AG04449 (cell line): ENCODE measurements around the gene RPS27A.
"Not testable (repeated sequence)": the region's sequence is repeated elsewhere in the genome, so short reads cannot be mapped to it uniquely, and the experiment has no call there.

ENCODE experiments used
- CTCF ChIA-PET: fragments of 350-600 bp; formaldehyde crosslinking; extraction: SDS; loops from one replicate; lab custom pipeline; 2021; ENCODE audit warnings: antibody characterized with exemption; lab: Yijun Ruan, JAX
- POLR2A ChIA-PET: fragments of 400-600, 350-600 bp; formaldehyde crosslinking; extraction: SDS; loops from one replicate; lab custom pipeline; 2020; ENCODE audit warnings: antibody characterized with exemption, inconsistent platforms; lab: Yijun Ruan, JAX
- DNase-seq: peaks from one replicate; pipeline ENCODE4 v3.0.0-alpha.2; 2010; ENCODE audit warnings: low read depth, low spot score
- H3K4me3 ChIP-seq: 2 replicates; pipeline ENCODE4 v1.5.1; 2011; ENCODE audit warnings: low read depth, mild to moderate bottlenecking, control low read depth, low read length
- TF ChIP-seq, protein P1 (sequence below): IDR thresholded peaks from one replicate; pipeline ENCODE4 v1.5.1; 2011; ENCODE audit warnings: mild to moderate bottlenecking, moderate library complexity, low read length, control low read depth, inconsistent platforms; ENCODE audit not compliant: insufficient read depth; ENCODE audit errors: missing control alignments

RPS27A gene

DNA sequence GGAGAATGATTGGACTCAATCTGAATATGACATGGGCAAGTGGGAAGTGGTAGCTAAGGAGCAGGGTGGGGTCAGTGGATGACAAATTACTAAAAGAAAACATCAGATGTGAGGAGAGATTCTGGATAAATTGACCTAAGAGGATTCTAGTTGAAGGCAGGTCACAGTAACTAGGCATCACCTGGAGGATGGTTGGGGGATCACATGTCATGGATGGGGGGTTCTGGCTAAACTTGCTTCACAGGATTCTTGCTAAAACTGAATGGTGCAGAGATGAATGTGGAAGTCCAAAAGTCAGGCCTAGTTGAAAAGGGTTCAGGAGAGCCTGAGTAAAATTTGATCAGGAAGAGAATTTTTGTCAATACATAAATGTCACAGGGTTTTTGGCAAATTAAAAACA, 18.7 kb upstream of the RPS27A start:
- ChIA-PET POLR2A (no interaction called here), CTCF (interaction anchor here (0.9 to 1.6 kb wide), 2 partner anchors 218 to 314 kb away, joined by 4 read pairs; no protein-coding TSS in a partner anchor)
- DNase-seq = no peak
- H3K4me3 ChIP-seq = no peak overlapping the region
- TF ChIP-seq, protein P1, sequence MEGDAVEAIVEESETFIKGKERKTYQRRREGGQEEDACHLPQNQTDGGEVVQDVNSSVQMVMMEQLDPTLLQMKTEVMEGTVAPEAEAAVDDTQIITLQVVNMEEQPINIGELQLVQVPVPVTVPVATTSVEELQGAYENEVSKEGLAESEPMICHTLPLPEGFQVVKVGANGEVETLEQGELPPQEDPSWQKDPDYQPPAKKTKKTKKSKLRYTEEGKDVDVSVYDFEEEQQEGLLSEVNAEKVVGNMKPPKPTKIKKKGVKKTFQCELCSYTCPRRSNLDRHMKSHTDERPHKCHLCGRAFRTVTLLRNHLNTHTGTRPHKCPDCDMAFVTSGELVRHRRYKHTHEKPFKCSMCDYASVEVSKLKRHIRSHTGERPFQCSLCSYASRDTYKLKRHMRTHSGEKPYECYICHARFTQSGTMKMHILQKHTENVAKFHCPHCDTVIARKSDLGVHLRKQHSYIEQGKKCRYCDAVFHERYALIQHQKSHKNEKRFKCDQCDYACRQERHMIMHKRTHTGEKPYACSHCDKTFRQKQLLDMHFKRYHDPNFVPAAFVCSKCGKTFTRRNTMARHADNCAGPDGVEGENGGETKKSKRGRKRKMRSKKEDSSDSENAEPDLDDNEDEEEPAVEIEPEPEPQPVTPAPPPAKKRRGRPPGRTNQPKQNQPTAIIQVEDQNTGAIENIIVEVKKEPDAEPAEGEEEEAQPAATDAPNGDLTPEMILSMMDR = no peak

DNA sequence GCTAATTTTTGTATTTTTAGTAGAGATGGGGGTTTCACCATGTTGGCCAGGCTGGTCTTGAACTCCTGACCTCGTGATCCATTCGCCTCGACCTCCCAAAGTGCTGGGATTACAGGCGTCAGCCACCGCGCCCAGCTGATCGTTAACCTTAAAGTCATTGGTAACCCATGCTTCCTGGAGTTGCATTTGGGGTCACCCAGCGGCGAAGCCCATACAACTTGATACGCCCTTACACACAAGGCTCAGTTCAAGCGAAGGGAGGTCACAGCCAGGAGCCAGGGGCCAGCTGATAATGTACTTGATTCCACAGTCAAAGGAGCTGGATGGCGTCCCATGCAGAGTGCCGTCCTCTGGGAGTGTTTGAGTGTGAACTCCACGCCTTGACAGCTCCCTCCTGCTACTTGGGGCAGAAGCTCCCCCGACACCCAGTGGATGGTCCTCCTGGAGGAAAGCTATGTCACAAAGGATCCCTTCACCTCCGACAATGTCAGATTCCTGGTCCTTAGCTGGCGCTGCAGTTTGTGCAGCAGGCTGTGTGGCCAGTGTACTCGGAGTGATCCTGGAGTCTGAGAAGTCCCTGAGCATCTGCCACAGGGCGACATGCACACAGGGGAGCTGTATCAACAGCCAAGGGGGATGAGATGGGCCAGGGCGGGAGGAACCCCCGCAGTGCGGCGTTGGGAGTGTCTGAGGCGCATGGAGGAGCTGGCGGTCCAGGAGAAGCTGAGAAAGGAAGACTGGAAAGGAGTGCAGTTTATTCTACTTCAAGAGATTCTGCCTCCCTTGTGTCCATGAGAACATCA, 8.3 kb upstream of the RPS27A start:
- no peak for DNase-seq
- TF ChIP-seq, protein P1 = no peak
- CTCF ChIA-PET = interaction anchor here (1.7 to 2.1 kb wide), 2 partner anchors 39 to 324 kb away, joined by 4 to 8 read pairs; no protein-coding TSS in a partner anchor
- no peak overlapping the region for H3K4me3 ChIP-seq
- POLR2A ChIA-PET = interaction anchor here (0.8 to 2.5 kb wide), 2 partner anchors 8 to 176 kb away, joined by 4 to 10 read pairs; partner anchors contain the start of genes CLHC1 and RPS27A

DNA sequence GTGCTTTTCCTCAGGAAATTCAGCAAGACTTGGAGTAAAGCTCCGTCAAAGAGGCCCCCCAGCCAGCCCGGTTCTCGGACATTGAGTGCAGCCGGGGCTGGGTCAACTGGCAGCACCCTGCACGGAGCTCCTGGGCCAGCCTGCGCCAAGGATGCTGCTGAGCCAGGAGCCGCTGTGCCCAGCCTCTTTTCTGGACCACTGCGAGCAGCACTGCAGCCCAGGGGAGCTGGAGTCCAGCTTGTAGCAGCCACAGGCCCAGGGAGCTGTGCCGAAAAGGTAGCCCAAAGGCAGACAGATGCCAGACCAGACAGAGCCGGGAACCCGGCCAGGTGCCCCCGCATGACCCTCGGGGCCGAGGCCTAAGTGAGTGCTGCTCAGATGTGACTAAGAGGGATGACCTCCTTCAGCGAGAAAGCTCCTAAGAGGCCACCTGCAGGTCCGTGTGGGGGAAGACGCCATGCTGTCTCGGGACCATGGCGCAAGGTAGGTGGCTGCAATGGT, 7.7 kb upstream of the RPS27A start:
- TF ChIP-seq, protein P1 = no peak
- CTCF ChIA-PET = interaction anchor here (1.7 kb wide), 1 partner anchor 325 kb away, joined by 8 read pairs; no protein-coding TSS in a partner anchor
- no peak for DNase-seq
- H3K4me3 ChIP-seq = no peak overlapping the region
- POLR2A ChIA-PET = interaction anchor here (0.8 to 2.5 kb wide), 2 partner anchors 8 to 176 kb away, joined by 4 to 10 read pairs; partner anchors contain the start of genes CLHC1 and RPS27A

DNA sequence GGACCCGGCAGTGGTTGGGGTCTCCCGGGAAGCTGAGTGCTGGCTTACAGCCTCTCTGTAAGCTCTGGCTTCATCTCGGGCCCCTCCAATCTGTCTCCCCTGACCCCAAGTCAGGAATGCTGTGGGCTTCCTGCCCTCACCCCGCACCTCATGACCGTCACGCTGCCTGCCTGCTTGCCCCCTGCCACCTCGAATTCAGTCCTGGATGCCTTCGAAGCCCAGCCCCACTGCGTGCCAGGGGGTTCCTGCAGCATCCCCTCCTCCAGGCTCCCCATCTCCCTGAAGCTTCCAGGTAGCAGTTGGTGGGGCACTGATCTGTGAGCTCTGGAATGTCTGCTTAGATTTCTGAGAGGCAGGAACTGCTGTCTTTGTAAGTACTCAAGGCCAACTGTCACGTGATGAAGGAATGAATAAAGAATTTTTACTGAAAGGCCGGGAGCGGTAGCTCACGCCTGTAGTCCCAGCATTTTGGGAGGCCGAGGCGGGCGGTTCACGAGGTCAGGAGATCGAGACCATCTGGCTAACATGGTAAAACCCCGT, 6.9 kb upstream of the RPS27A start:
- TF ChIP-seq, protein P1 = no peak
- ChIA-PET POLR2A (interaction anchor here (0.8 kb wide), 1 partner anchor 177 kb away, joined by 4 read pairs; no protein-coding TSS in a partner anchor), CTCF (interaction anchor here (1.7 kb wide), 1 partner anchor 326 kb away, joined by 8 read pairs; no protein-coding TSS in a partner anchor)
- no peak overlapping the region for H3K4me3 ChIP-seq
- DNase-seq = no peak

DNA sequence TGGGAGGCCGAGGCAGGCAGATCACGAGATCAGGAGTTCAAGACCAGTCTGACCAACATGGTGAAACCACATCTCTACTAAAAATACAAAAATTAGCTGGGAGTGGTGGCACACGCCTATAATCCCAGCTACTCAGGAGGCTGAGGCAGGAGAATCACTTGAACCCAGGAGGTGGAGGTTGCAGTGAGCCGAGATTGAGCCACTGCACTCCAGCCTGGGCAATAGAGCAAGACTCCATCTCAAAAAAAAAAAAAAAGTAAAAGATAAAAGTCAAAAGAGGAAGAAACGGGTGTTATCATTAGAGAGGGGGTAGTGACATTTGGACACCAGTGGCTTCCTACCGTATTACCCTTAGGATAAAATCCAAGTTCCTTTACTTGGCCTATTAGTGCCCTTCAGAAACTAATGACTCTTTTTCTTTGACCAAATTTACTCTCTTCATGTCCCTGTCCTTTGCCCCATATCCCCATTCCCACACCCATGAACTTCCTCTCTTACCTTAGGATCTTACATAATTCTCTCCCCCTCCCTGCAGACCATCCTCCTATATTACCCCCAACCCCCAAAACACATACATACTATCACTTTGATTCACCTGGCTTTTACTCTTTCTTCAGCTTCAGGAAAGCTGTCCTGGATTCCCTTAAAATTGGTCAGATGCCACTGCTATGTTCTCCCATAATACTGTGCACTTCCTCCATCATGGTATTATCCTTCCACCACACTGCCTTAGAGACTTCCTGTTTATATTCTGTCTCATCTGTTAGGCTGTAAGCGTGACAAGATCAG, 4.9 kb upstream of the RPS27A start:
- CTCF ChIA-PET = interaction anchor here (1.9 kb wide), 1 partner anchor 9 kb away, joined by 4 read pairs; no protein-coding TSS in a partner anchor

DNA sequence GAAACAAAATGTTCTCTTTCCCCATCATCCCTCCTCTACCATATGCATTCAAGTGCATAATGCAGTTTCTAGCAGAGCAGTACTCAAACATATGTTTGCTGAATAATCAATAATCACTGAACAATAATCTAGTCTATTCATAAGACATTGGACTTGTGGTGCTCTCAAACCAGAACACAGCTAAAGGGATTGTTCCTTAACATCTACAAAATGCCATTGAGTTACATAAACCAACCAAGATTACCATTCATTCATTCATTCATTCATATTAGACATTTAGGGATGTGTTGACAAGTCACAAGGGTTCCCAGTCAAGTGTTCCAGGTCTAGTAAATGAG, 4.3 kb upstream of the RPS27A start:
- no peak overlapping the region for H3K4me3 ChIP-seq
- TF ChIP-seq, protein P1 = no peak
- ChIA-PET POLR2A (no interaction called here), CTCF (interaction anchor here (1.9 to 2.1 kb wide), 2 partner anchors 10 to 329 kb away, joined by 4 to 8 read pairs; no protein-coding TSS in a partner anchor)
- DNase-seq = no peak

More for the DNA sequence above, 4.9 kb upstream of the RPS27A start:
- DNase-seq, H3K4me3 ChIP-seq, POLR2A ChIA-PET: not testable (repeated sequence)
